ENCODE measurements around the gene CLEC16A.

Gene CLEC16A

GRCh38 chr16:10980813-10981212 lies 36.4 kb downstream of the CLEC16A start:
- TF ChIP-seq REST (IDR thresholded peaks at IDR 0.05; ENCODE audit: insufficient replicate concordance, low read depth), result no peak
- no peak for TF ChIP-seq GABPA (IDR thresholded peaks at IDR 0.05; ENCODE audit: low read depth)
- TF ChIP-seq SPI1 (IDR thresholded peaks at IDR 0.05; ENCODE audit: borderline replicate concordance, low read depth), result no peak
- TF ChIP-seq POLR2AphosphoS5 (IDR thresholded peaks at IDR 0.05; ENCODE audit: low read depth), result no peak
- no peak for TF ChIP-seq CTCF (IDR thresholded peaks at IDR 0.05; ENCODE audit: insufficient read depth, low read length)
- no peak for DNase-seq (ENCODE audit: low read depth in 1 of 2, low spot score in 1 of 2)
- Histone ChIP-seq H3K4me3 (replicated peaks; ENCODE audit: insufficient read depth, low read length) (no peak overlapping the region), H3K27me3 (ENCODE audit: insufficient read depth, poor library complexity, severe bottlenecking) (no peaks in the 10 kb centered on the region), H3K27ac (replicated peaks) (no peak overlapping the region)

- no peak overlapping the region for H3K27ac ChIP-seq (replicated peaks)
- peak; percentile 45 for TF ChIP-seq CTCF (IDR thresholded peaks at IDR 0.05; ENCODE audit: insufficient read depth, low read length)
- no peak for TF ChIP-seq POLR2AphosphoS5 (IDR thresholded peaks at IDR 0.05; ENCODE audit: low read depth)
- DNase-seq (ENCODE audit: low read depth in 1 of 2, low spot score in 1 of 2), result peak in 1 of 2 experiments; percentile 38
- H3K4me3 ChIP-seq (replicated peaks; ENCODE audit: insufficient read depth, low read length), result no peak overlapping the region
- H3K27me3 ChIP-seq (ENCODE audit: insufficient read depth, poor library complexity, severe bottlenecking), result no peaks in the 10 kb centered on the region
These were observed 37.4 kb downstream of the CLEC16A start for GRCh38 chr16:10981697-10982216.

GRCh38 chr16:10982465-10983150 lies 38.2 kb downstream of the CLEC16A start:
- no peak for DNase-seq (ENCODE audit: low read depth in 1 of 2, low spot score in 1 of 2)
- H3K27ac ChIP-seq (replicated peaks), result no peak overlapping the region
- H3K27me3 ChIP-seq (ENCODE audit: insufficient read depth, poor library complexity, severe bottlenecking), result no peaks in the 10 kb centered on the region
- no peak overlapping the region for H3K4me3 ChIP-seq (replicated peaks; ENCODE audit: insufficient read depth, low read length)
- TF ChIP-seq CTCF (IDR thresholded peaks at IDR 0.05; ENCODE audit: insufficient read depth, low read length), result no peak
- TF ChIP-seq POLR2AphosphoS5 (IDR thresholded peaks at IDR 0.05; ENCODE audit: low read depth), result no peak

- no peak for DNase-seq (ENCODE audit: low read depth in 1 of 2, low spot score in 1 of 2)
These were observed 38.8 kb downstream of the CLEC16A start for GRCh38 chr16:10983159-10983558.

More at GRCh38 chr16:10983159-10983558, 38.8 kb downstream of the CLEC16A start:
- H3K27ac ChIP-seq (replicated peaks), result no peak overlapping the region
- TF ChIP-seq CTCF (IDR thresholded peaks at IDR 0.05; ENCODE audit: insufficient read depth, low read length), result no peak
- TF ChIP-seq POLR2AphosphoS5 (IDR thresholded peaks at IDR 0.05; ENCODE audit: low read depth), result no peak
- TF ChIP-seq REST (IDR thresholded peaks at IDR 0.05; ENCODE audit: insufficient replicate concordance, low read depth), result no peak
- no peak for TF ChIP-seq GABPA (IDR thresholded peaks at IDR 0.05; ENCODE audit: low read depth)
- no peak for TF ChIP-seq SPI1 (IDR thresholded peaks at IDR 0.05; ENCODE audit: borderline replicate concordance, low read depth)
- H3K27me3 ChIP-seq (ENCODE audit: insufficient read depth, poor library complexity, severe bottlenecking), result no peaks in the 10 kb centered on the region
- H3K4me3 ChIP-seq (replicated peaks; ENCODE audit: insufficient read depth, low read length), result no peak overlapping the region

Data from HL-60 (cell line).